Kidney tubule cell (primary cell): Measurements from ENCODE around the gene GALNT12.

Experiments
- DNase-seq: peaks from one replicate; pipeline ENCODE4 v3.0.0-alpha.2; 2018; ENCODE audit warnings: low spot score

The GALNT12 gene

GRCh38 chr9:98781588-98782383 lies 25.7 kb upstream of the GALNT12 start:
- peak; percentile 71 for DNase-seq

GRCh38 chr9:98783518-98784226 lies 23.8 kb upstream of the GALNT12 start:
- DNase-seq, result no peak

- DNase-seq, result no peak
Measured at GRCh38 chr9:98784831-98785806, 22.4 kb upstream of the GALNT12 start.

GRCh38 chr9:98786750-98787510 lies 20.5 kb upstream of the GALNT12 start:
- DNase-seq, result no peak

GRCh38 chr9:98787766-98788335 lies 19.6 kb upstream of the GALNT12 start:
- no peak for DNase-seq

- DNase-seq, result no peak
Measured at GRCh38 chr9:98789483-98790133, 17.9 kb upstream of the GALNT12 start.

GRCh38 chr9:98790134-98790841 lies 17.2 kb upstream of the GALNT12 start:
- DNase-seq, result no peak

- DNase-seq, result peak; percentile 96
Measured at GRCh38 chr9:98790842-98791607, 16.4 kb upstream of the GALNT12 start.

- DNase-seq, result peak; percentile 93
Measured at GRCh38 chr9:98791608-98792490, 15.6 kb upstream of the GALNT12 start.

GRCh38 chr9:98793031-98793430 lies 14.4 kb upstream of the GALNT12 start:
- peak; percentile 75 for DNase-seq

GRCh38 chr9:98794802-98795201 lies 12.7 kb upstream of the GALNT12 start:
- DNase-seq, result no peak

- peak; percentile 11 for DNase-seq
Measured at GRCh38 chr9:98795295-98795955, 12.0 kb upstream of the GALNT12 start.

- DNase-seq, result peak; percentile 43
Measured at GRCh38 chr9:98795970-98796363, 11.5 kb upstream of the GALNT12 start.

GRCh38 chr9:98796364-98797101 lies 10.9 kb upstream of the GALNT12 start, which contains the start of gene ANKS6:
ANKS6 (minus strand) TSS chr9:98796555; CDS start chr9:98796491, 64 bp downstream.
- peak; percentile 85 for DNase-seq

GRCh38 chr9:98797491-98797890 lies 10.0 kb upstream of the GALNT12 start:
- DNase-seq, result no peak

GRCh38 chr9:98798254-98798653 lies 9.2 kb upstream of the GALNT12 start:
- no peak for DNase-seq

GRCh38 chr9:98801561-98801960 lies 5.9 kb upstream of the GALNT12 start:
- DNase-seq, result no peak
